ENCODE measurements around the gene PTPRT.

The PTPRT gene

GRCh38 chr20:42441196-42441863, 748.4 kb downstream of the PTPRT start:
- DNase-seq: no peak

- no peak for DNase-seq
Measured at GRCh38 chr20:42435230-42435629, 754.5 kb downstream of the PTPRT start.

GRCh38 chr20:42432496-42433334, 757.0 kb downstream of the PTPRT start:
- no peak for DNase-seq

GRCh38 chr20:42430598-42430997, 759.1 kb downstream of the PTPRT start:
- DNase-seq: no peak

GRCh38 chr20:42429761-42430458, 759.8 kb downstream of the PTPRT start:
- DNase-seq: no peak

- DNase-seq: no peak
Measured at GRCh38 chr20:42419814-42420532, 769.7 kb downstream of the PTPRT start.

- DNase-seq: no peak
Measured at GRCh38 chr20:42406826-42407225, 782.9 kb downstream of the PTPRT start.

- no peak for DNase-seq
Measured at GRCh38 chr20:42402455-42402854, 787.3 kb downstream of the PTPRT start.

- no peak for DNase-seq
Measured at GRCh38 chr20:42401613-42402012, 788.1 kb downstream of the PTPRT start.

GRCh38 chr20:42399802-42400201, 789.9 kb downstream of the PTPRT start:
- no peak for DNase-seq

- no peak for DNase-seq
Measured at GRCh38 chr20:42392442-42392841, 797.3 kb downstream of the PTPRT start.

- DNase-seq: no peak
Measured at GRCh38 chr20:42391807-42392206, 797.9 kb downstream of the PTPRT start.

GRCh38 chr20:42380287-42380686, 809.4 kb downstream of the PTPRT start:
- DNase-seq: no peak

GRCh38 chr20:42379385-42379784, 810.3 kb downstream of the PTPRT start:
- no peak for DNase-seq

GRCh38 chr20:42378826-42379225, 810.9 kb downstream of the PTPRT start:
- DNase-seq: no peak

GRCh38 chr20:42376131-42376530, 813.6 kb downstream of the PTPRT start:
- no peak for DNase-seq

GRCh38 chr20:42373049-42373448, 816.7 kb downstream of the PTPRT start:
- no peak for DNase-seq

GRCh38 chr20:42370075-42370474, 819.6 kb downstream of the PTPRT start:
- no peak for DNase-seq

- no peak for DNase-seq
Measured at GRCh38 chr20:42368910-42369309, 820.8 kb downstream of the PTPRT start.

GRCh38 chr20:42366626-42367025, 823.1 kb downstream of the PTPRT start:
- DNase-seq: no peak

- DNase-seq: no peak
Measured at GRCh38 chr20:42364446-42364845, 825.3 kb downstream of the PTPRT start.

- DNase-seq: no peak
Measured at GRCh38 chr20:42361402-42361970, 828.2 kb downstream of the PTPRT start.

GRCh38 chr20:42360621-42361020, 829.1 kb downstream of the PTPRT start:
- DNase-seq: no peak
